Neuronal stem cell (in vitro differentiated cells): Measurements from ENCODE around the gene SLC9C1.

ENCODE experiments used
- DNase-seq: peaks from one replicate; pipeline ENCODE4 v3.0.0-alpha.2; 2013; ENCODE audit warnings: low spot score
- H2AFZ ChIP-seq: one replicate; pipeline ENCODE4 v1.6.1; 2013; ENCODE audit warnings: mild to moderate bottlenecking, low read length, inconsistent platforms
- H2AK5ac ChIP-seq: 2 replicates; pipeline ENCODE4 v1.6.1; 2013; ENCODE audit warnings: low read depth, mild to moderate bottlenecking, inconsistent platforms, low read length, moderate library complexity, mixed read lengths
- H2BK120ac ChIP-seq: 2 replicates; pipeline ENCODE4 v1.6.1; 2013; ENCODE audit warnings: low read depth, mild to moderate bottlenecking, inconsistent platforms, low read length, moderate library complexity, mixed read lengths
- H2BK12ac ChIP-seq: one replicate; pipeline ENCODE4 v1.6.1; 2013; ENCODE audit warnings: low read length, inconsistent platforms
- H2BK15ac ChIP-seq: 2 replicates; pipeline ENCODE4 v1.6.1; 2013; ENCODE audit warnings: mild to moderate bottlenecking, low read length, inconsistent platforms, mixed read lengths
- H2BK5ac ChIP-seq: one replicate; pipeline ENCODE4 v1.6.1; 2013; ENCODE audit warnings: inconsistent platforms, mild to moderate bottlenecking, low read length, moderate library complexity
- H3K14ac ChIP-seq: one replicate; pipeline ENCODE4 v1.6.1; 2013; ENCODE audit warnings: low read length, inconsistent platforms
- H3K18ac ChIP-seq: 2 replicates; pipeline ENCODE4 v1.6.1; 2013; ENCODE audit warnings: low read length, inconsistent platforms
- H3K23ac ChIP-seq: 2 replicates; pipeline ENCODE4 v1.6.1; 2013; ENCODE audit warnings: low read depth, mild to moderate bottlenecking, mixed read lengths, low read length, inconsistent platforms; ENCODE audit not compliant: poor library complexity
- H3K27ac ChIP-seq: replicated peaks from 3 replicates; pipeline ENCODE4 v1.5.1; 2013; ENCODE audit warnings: low read length, inconsistent platforms
- H3K27me3 ChIP-seq, 3 experiments: 2 replicates each; pipeline ENCODE4 v1.6.1; 2013; ENCODE audit warnings: low read length in 3 of 3, mild to moderate bottlenecking in 2 of 3, inconsistent platforms in 1 of 3, low read depth in 1 of 3, mixed read lengths in 1 of 3, moderate library complexity in 1 of 3; ENCODE audit not compliant: control insufficient read depth in 3 of 3, insufficient read depth in 3 of 3
- H3K36me3 ChIP-seq, 2 donors: replicated peaks in 1 of 2; 2 replicates each; pipeline ENCODE4 v1.6.1; 2013; ENCODE audit warnings: low read length in 2 of 2; ENCODE audit not compliant: control insufficient read depth in 2 of 2, insufficient read depth in 2 of 2
- H3K4ac ChIP-seq: 2 replicates; pipeline ENCODE4 v1.6.1; 2013; ENCODE audit warnings: inconsistent platforms, mild to moderate bottlenecking, low read length, moderate library complexity
- H3K4me1 ChIP-seq, 2 donors: 1 replicate in 1 of 2; 2 replicates in 1 of 2; pipeline ENCODE4 v1.6.1; 2013; ENCODE audit warnings: low read length in 2 of 2, low read depth in 1 of 2; ENCODE audit not compliant: control insufficient read depth in 2 of 2, insufficient read depth in 1 of 2
- H3K4me2 ChIP-seq: one replicate; pipeline ENCODE4 v1.6.1; 2013; ENCODE audit warnings: mild to moderate bottlenecking, low read length, inconsistent platforms; ENCODE audit not compliant: insufficient read depth, poor library complexity, severe bottlenecking
- H3K4me3 ChIP-seq, 2 donors: 2 replicates each; pipeline ENCODE4 v1.5.1; 2013; ENCODE audit warnings: low read length in 2 of 2, mild to moderate bottlenecking in 2 of 2, inconsistent platforms in 1 of 2, moderate library complexity in 1 of 2
- H3K79me1 ChIP-seq: one replicate; pipeline ENCODE4 v1.6.1; 2013; ENCODE audit warnings: low read depth, mild to moderate bottlenecking, inconsistent platforms, low read length, moderate library complexity
- H3K9ac ChIP-seq: one replicate; pipeline ENCODE4 v1.6.1; 2013; ENCODE audit warnings: mild to moderate bottlenecking, low read depth, low read length, inconsistent platforms; ENCODE audit not compliant: poor library complexity
- H3K9me3 ChIP-seq, 2 donors: replicated peaks in 1 of 2; 2 replicates each; pipeline versions ENCODE3 to v1.6.1; 2013; ENCODE audit warnings: low read length in 2 of 2, mild to moderate bottlenecking in 2 of 2, inconsistent platforms in 1 of 2, low read depth in 1 of 2, mixed read lengths in 1 of 2, moderate library complexity in 1 of 2; ENCODE audit not compliant: control insufficient read depth in 2 of 2, insufficient read depth in 1 of 2
- H4K8ac ChIP-seq: one replicate; pipeline ENCODE4 v1.6.1; 2013; ENCODE audit warnings: low read depth, mild to moderate bottlenecking, inconsistent platforms, low read length, moderate library complexity
- H4K91ac ChIP-seq: one replicate; pipeline ENCODE4 v1.6.1; 2013; ENCODE audit warnings: low read length, low read depth, mild to moderate bottlenecking, inconsistent platforms; ENCODE audit not compliant: poor library complexity
- WGBS, 2 donors: extraction: QIAGEN DNeasy Blood & Tissue Kit; methylation state at CpG; one replicate each; pipeline ENCODE4 v1.1.7; 2013; ENCODE audit warnings: missing lambda C conversion rate in 2 of 2, mixed read lengths in 1 of 2; ENCODE audit not compliant: insufficient read length in 2 of 2, insufficient replicate concordance in 1 of 2; ENCODE audit errors: extremely low coverage in 2 of 2; 5-methylcytosine and 5-hydroxymethylcytosine counted together

The SLC9C1 gene

GRCh38 chr3:112130638-112130993 is 163.4 kb downstream of the SLC9C1 start:
- no peak overlapping the region for H3K4me2 ChIP-seq
- H2BK120ac ChIP-seq = no peak overlapping the region
- peaks cover 0 to 1% of the 10 kb centered on the region in 2 donors for H3K9me3 ChIP-seq
- H2AK5ac ChIP-seq = no peak overlapping the region
- WGBS, 2 donors = no CpG with 5 or more reads among the region's 3 CpGs
- H3K79me1 ChIP-seq = no peaks in the 10 kb centered on the region
- H3K4ac ChIP-seq = no peak overlapping the region
- no peaks in the 10 kb centered on the region for H3K27me3 ChIP-seq
- no peak overlapping the region for H4K8ac ChIP-seq
- H3K36me3 ChIP-seq = no peaks in the 10 kb centered on the region
- no peak overlapping the region for H3K14ac ChIP-seq
- H2BK15ac ChIP-seq = no peak overlapping the region
- H3K4me3 ChIP-seq = no peak overlapping the region
- no peak overlapping the region for H3K9ac ChIP-seq
- H4K91ac ChIP-seq = no peak overlapping the region
- H3K27ac ChIP-seq = no peak overlapping the region
- H2AFZ ChIP-seq = no peak overlapping the region
- no peak overlapping the region for H2BK5ac ChIP-seq
- no peak overlapping the region for H2BK12ac ChIP-seq
- H3K4me1 ChIP-seq = peaks cover 15 to 18% of the 10 kb centered on the region in 2 donors
- no peak for DNase-seq
- no peak overlapping the region for H3K23ac ChIP-seq
- H3K18ac ChIP-seq = no peak overlapping the region

DNA sequence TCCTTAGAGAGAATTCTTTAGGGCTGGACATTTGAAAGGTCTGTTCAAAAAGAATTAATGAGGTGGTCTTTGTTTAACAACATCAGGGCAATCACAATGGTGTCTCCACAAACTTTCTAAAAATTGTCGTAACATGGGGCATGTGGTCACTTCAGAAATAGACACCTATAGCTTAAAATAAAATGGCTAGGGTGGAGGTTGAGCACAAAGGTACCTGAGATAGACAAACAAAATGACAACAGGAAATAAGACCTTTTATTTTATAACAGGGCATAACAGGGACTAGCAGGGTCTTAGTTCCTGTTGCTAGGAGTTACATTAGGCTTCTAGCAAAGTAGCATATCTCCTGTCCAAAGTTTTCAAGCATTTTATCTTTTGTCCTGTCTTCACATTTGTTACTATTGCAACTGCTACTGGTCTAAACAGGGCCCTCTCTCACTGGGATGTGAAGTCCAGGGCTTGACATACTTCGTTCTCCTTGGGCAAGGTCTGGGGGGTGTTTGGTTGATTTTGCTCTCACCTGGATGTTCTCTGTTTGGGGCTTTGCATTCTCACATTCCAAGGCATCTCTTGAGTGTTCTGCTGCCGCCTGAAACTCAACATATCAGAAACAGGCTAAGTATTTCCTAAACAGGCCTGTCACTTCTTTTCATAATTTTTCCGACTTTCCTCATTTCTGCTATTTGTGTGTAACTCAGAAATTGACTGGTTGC is 163.9 kb downstream of the SLC9C1 start:
- Histone ChIP-seq H3K4me2 (no peak overlapping the region), H2BK120ac (no peak overlapping the region), H2BK12ac (no peak overlapping the region), H3K4me1 (peaks cover 18 to 19% of the 10 kb centered on the region in 2 donors), H3K79me1 (no peaks in the 10 kb centered on the region), H2BK5ac (no peak overlapping the region), H3K4me3 (no peak overlapping the region), H4K91ac (no peak overlapping the region), H3K27me3 (no peaks in the 10 kb centered on the region), H3K14ac (no peak overlapping the region), H2AK5ac (no peak overlapping the region), H3K27ac (no peak overlapping the region), H3K18ac (no peak overlapping the region), H3K23ac (no peak overlapping the region), H3K36me3 (no peaks in the 10 kb centered on the region), H2BK15ac (no peak overlapping the region), H3K9ac (no peak overlapping the region), H3K4ac (no peak overlapping the region), H2AFZ (no peak overlapping the region), H4K8ac (no peak overlapping the region), H3K9me3 (peaks cover 0 to 1% of the 10 kb centered on the region in 2 donors)
- WGBS, 2 donors = no CpG with 5 or more reads among the region's 4 CpGs
- no peak for DNase-seq

GRCh38 chr3:112128843-112129727 is 164.9 kb downstream of the SLC9C1 start:
- no peak for DNase-seq
- H3K27me3 ChIP-seq = no peaks in the 10 kb centered on the region
- H3K36me3 ChIP-seq = no peaks in the 10 kb centered on the region
- H4K8ac ChIP-seq = no peak overlapping the region
- no peak overlapping the region for H2AFZ ChIP-seq
- WGBS, 2 donors = no CpG with 5 or more reads among the region's 7 CpGs
- no peak overlapping the region for H2BK5ac ChIP-seq
- H3K4me1 ChIP-seq = peaks cover 18 to 19% of the 10 kb centered on the region in 2 donors
- H2BK12ac ChIP-seq = no peak overlapping the region
- H3K23ac ChIP-seq = no peak overlapping the region
- H3K27ac ChIP-seq = no peak overlapping the region
- no peak overlapping the region for H3K4ac ChIP-seq
- no peak overlapping the region for H3K9ac ChIP-seq
- H2AK5ac ChIP-seq = no peak overlapping the region
- H3K4me3 ChIP-seq = no peak overlapping the region
- no peaks in the 10 kb centered on the region for H3K79me1 ChIP-seq
- no peak overlapping the region for H3K14ac ChIP-seq
- H2BK15ac ChIP-seq = no peak overlapping the region
- H2BK120ac ChIP-seq = no peak overlapping the region
- no peak overlapping the region for H3K18ac ChIP-seq
- H4K91ac ChIP-seq = no peak overlapping the region
- H3K4me2 ChIP-seq = no peak overlapping the region
- peaks cover 0 to 1% of the 10 kb centered on the region in 2 donors for H3K9me3 ChIP-seq
